H1 (cell line): Measurements from ENCODE around the gene IL3. TPM values are rescaled to one million over a fixed set of nuclear protein-coding genes. Genes with fewer than 3 reads are reported as not detected.

Experiments used
- CTCF ChIA-PET: fragments of 300-600 bp; sonication (Branson Sonifier 250); formaldehyde crosslinking; loops from one replicate; lab custom pipeline; 2021; ENCODE audit not compliant: partially characterized antibody; lab: Charles Lee
- POLR2A ChIA-PET: fragments of 300-600 bp; sonication (Branson Sonifier 250); formaldehyde crosslinking; loops from one replicate; lab custom pipeline; 2021; ENCODE audit warnings: inconsistent platforms; ENCODE audit not compliant: partially characterized antibody; lab: Charles Lee
- DNase-seq, 2 experiments: peaks; one replicate each; pipeline versions ENCODE4 v3.0.0 to v3.0.0-alpha.2; 2010 to 2022; ENCODE audit warnings: low spot score in 2 of 2, low read depth in 1 of 2, mixed read lengths in 1 of 2
- FAIRE-seq: peaks from 2 replicates; lab custom pipeline; 2011; peaks lifted over from hg19 to GRCh38; lab: Jason Lieb, UNC
- H2AFZ ChIP-seq: 2 replicates; pipeline ENCODE4 v1.8.1; 2012; ENCODE audit warnings: low read length, inconsistent platforms
- H2AK5ac ChIP-seq: 2 replicates; pipeline ENCODE4 v1.6.1; 2013; ENCODE audit warnings: low read depth, low read length
- H2BK120ac ChIP-seq: replicated peaks from 2 replicates; pipeline ENCODE3; 2013; ENCODE audit warnings: low read depth, low read length, inconsistent platforms
- H2BK12ac ChIP-seq: 2 replicates; pipeline ENCODE4 v1.6.1; 2013; ENCODE audit warnings: low read depth, low read length
- H2BK15ac ChIP-seq: 2 replicates; pipeline ENCODE4 v1.6.1; 2013; ENCODE audit warnings: low read length
- H2BK20ac ChIP-seq: 2 replicates; pipeline ENCODE4 v1.6.1; 2013; ENCODE audit warnings: low read length
- H2BK5ac ChIP-seq: 2 replicates; pipeline ENCODE4 v1.6.1; 2013; ENCODE audit warnings: low read depth, low read length
- H3K14ac ChIP-seq: 2 replicates; pipeline ENCODE4 v1.6.1; 2013; ENCODE audit warnings: inconsistent platforms; ENCODE audit not compliant: insufficient read length
- H3K18ac ChIP-seq: 2 replicates; pipeline ENCODE4 v1.6.1; 2013; ENCODE audit warnings: low read length; ENCODE audit errors: extremely low read depth
- H3K23ac ChIP-seq: 2 replicates; pipeline ENCODE4 v1.6.1; 2013; ENCODE audit warnings: inconsistent platforms; ENCODE audit not compliant: insufficient read length
- H3K23me2 ChIP-seq: 2 replicates; pipeline ENCODE4 v1.6.1; 2013; ENCODE audit warnings: low read depth, low read length
- H3K27ac ChIP-seq: 2 replicates; pipeline ENCODE4 v1.6.1; 2011; ENCODE audit warnings: low read depth, low read length, inconsistent platforms
- H3K27me3 ChIP-seq, 4 experiments: replicated peaks in 1 of 4; 1 replicate in 1 of 4; 2 replicates in 3 of 4; pipeline versions ENCODE4 v1.6.1 to v1.8.1; 2011 to 2013; ENCODE audit warnings: low read length in 3 of 4, mild to moderate bottlenecking in 3 of 4, inconsistent platforms in 2 of 4, mixed read lengths in 2 of 4, moderate library complexity in 1 of 4; ENCODE audit not compliant: control insufficient read depth in 3 of 4, insufficient read depth in 3 of 4; ENCODE audit errors: extremely low read depth in 1 of 4
- H3K36me3 ChIP-seq, 4 experiments: 2 replicates each; pipeline versions ENCODE4 v1.6.1 to v1.8.1; 2011 to 2013; ENCODE audit warnings: mild to moderate bottlenecking in 4 of 4, low read length in 3 of 4, moderate library complexity in 2 of 4, control low read depth in 1 of 4, inconsistent platforms in 1 of 4; ENCODE audit not compliant: insufficient read depth in 4 of 4, control insufficient read depth in 2 of 4
- H3K4ac ChIP-seq: replicated peaks from 2 replicates; pipeline ENCODE3; 2013; ENCODE audit warnings: low read length, low read depth, mixed read lengths, inconsistent platforms; ENCODE audit not compliant: insufficient read length
- H3K4me1 ChIP-seq, 4 experiments: replicated peaks in 1 of 4; 1 replicate in 1 of 4; 2 replicates in 3 of 4; pipeline versions ENCODE4 v1.6.1 to v1.8.1; 2011 to 2013; ENCODE audit warnings: low read length in 3 of 4, inconsistent platforms in 2 of 4, mixed read lengths in 1 of 4; ENCODE audit not compliant: insufficient read depth in 4 of 4, control insufficient read depth in 3 of 4
- H3K4me2 ChIP-seq, 2 experiments: 2 replicates each; pipeline versions ENCODE4 v1.6.1 to v1.8.1; 2011 to 2013; ENCODE audit warnings: low read depth in 2 of 2, low read length in 2 of 2, control low read depth in 1 of 2, inconsistent platforms in 1 of 2, mild to moderate bottlenecking in 1 of 2; ENCODE audit not compliant: insufficient read depth in 1 of 2
- H3K4me3 ChIP-seq, 4 experiments: fragments of 200-600, 300-600 bp in 1 of 4; sonication (generic), shearing (Covaris generic), sonication (Bioruptor Twin) in 1 of 4; 2 replicates each; pipeline versions ENCODE4 v1.5.1 to v1.8.1; 2011 to 2016; ENCODE audit warnings: low read length in 4 of 4, low read depth in 3 of 4, control low read depth in 2 of 4, inconsistent platforms in 2 of 4, mild to moderate bottlenecking in 2 of 4, mixed read lengths in 1 of 4, moderate library complexity in 1 of 4; ENCODE audit not compliant: insufficient read depth in 2 of 4; ENCODE audit errors: extremely low read depth in 1 of 4
- H3K56ac ChIP-seq: replicated peaks from 2 replicates; pipeline ENCODE3; 2013; ENCODE audit warnings: low read depth, mild to moderate bottlenecking, mixed read lengths, low read length, inconsistent platforms; ENCODE audit not compliant: insufficient read length
- H3K79me1 ChIP-seq: 2 replicates; pipeline ENCODE4 v1.6.1; 2013; ENCODE audit warnings: low read depth, low read length, control low read depth
- H3K79me2 ChIP-seq, 2 experiments: 2 replicates each; pipeline versions ENCODE4 v1.6.1 to v1.8.1; 2012 to 2013; ENCODE audit warnings: low read length in 2 of 2, mild to moderate bottlenecking in 2 of 2, inconsistent platforms in 1 of 2; ENCODE audit not compliant: insufficient read depth in 2 of 2, control insufficient read depth in 1 of 2
- H3K9ac ChIP-seq, 4 experiments: replicated peaks in 1 of 4; 1 replicate in 1 of 4; 2 replicates in 3 of 4; pipeline versions ENCODE4 v1.6.1 to v1.8.1; 2011 to 2013; ENCODE audit warnings: low read depth in 3 of 4, low read length in 3 of 4, control low read depth in 2 of 4, mild to moderate bottlenecking in 2 of 4, moderate library complexity in 2 of 4, inconsistent platforms in 1 of 4; ENCODE audit errors: extremely low read depth in 1 of 4
- H3K9me3 ChIP-seq, 2 experiments: 2 replicates each; pipeline versions ENCODE4 v1.6.1 to v1.8.1; 2012 to 2013; ENCODE audit warnings: mild to moderate bottlenecking in 2 of 2, moderate library complexity in 2 of 2, control low read depth in 1 of 2, inconsistent platforms in 1 of 2, low read depth in 1 of 2, low read length in 1 of 2, mixed read lengths in 1 of 2; ENCODE audit not compliant: insufficient read depth in 2 of 2
- H4K20me1 ChIP-seq, 2 experiments: replicated peaks in 1 of 2; 2 replicates each; pipeline versions ENCODE3 to v1.8.1; 2011 to 2013; ENCODE audit warnings: inconsistent platforms in 2 of 2, low read length in 2 of 2, mild to moderate bottlenecking in 1 of 2; ENCODE audit not compliant: insufficient read depth in 2 of 2, control insufficient read depth in 1 of 2
- H4K5ac ChIP-seq: 2 replicates; pipeline ENCODE4 v1.6.1; 2013; ENCODE audit warnings: low read length, low read depth, mixed read lengths, inconsistent platforms; ENCODE audit not compliant: insufficient read length
- H4K8ac ChIP-seq: 2 replicates; pipeline ENCODE4 v1.8.0; 2013; ENCODE audit warnings: mild to moderate bottlenecking, moderate library complexity, low read length, inconsistent platforms; ENCODE audit not compliant: insufficient read depth; ENCODE audit errors: extremely low read depth
- H4K91ac ChIP-seq: replicated peaks from 2 replicates; pipeline ENCODE3; 2013; ENCODE audit warnings: low read length, mixed read lengths, inconsistent platforms; ENCODE audit not compliant: insufficient read length
- BCL11A ChIP-seq, 2 experiments: IDR thresholded peaks; one replicate each; pipeline ENCODE4 v1.6.1; 2011; ENCODE audit warnings: low read depth in 2 of 2, low read length in 2 of 2, mild to moderate bottlenecking in 2 of 2
- FOSL1 ChIP-seq: IDR thresholded peaks from 2 replicates; pipeline ENCODE4 v1.6.1; 2011; ENCODE audit warnings: mild to moderate bottlenecking, low read depth, low read length, moderate library complexity; ENCODE audit not compliant: insufficient read depth
- RXRA ChIP-seq: IDR thresholded peaks from 2 replicates; pipeline ENCODE4 v1.6.1; 2011; ENCODE audit warnings: low read depth, mild to moderate bottlenecking, low read length, moderate library complexity; ENCODE audit not compliant: insufficient read depth
- SRF ChIP-seq: IDR thresholded peaks from 2 replicates; pipeline ENCODE4 v1.6.1; 2011; ENCODE audit warnings: mild to moderate bottlenecking, low read depth, low read length, moderate library complexity
- YY1 ChIP-seq: IDR thresholded peaks from 2 replicates; pipeline ENCODE4 v1.6.1; 2011; ENCODE audit warnings: low read depth, mild to moderate bottlenecking, low read length
- ZNF274 ChIP-seq: IDR thresholded peaks from 2 replicates; pipeline ENCODE4 v1.7.0; 2012; ENCODE audit warnings: low read length, borderline replicate concordance; ENCODE audit errors: extremely low read depth
- WGBS, 2 experiments: shearing (Covaris generic) in 1 of 2; methylation state at CpG; one replicate each; pipeline versions ENCODE4 v1.1.6 to v1.1.7; 2013 to 2015; ENCODE audit warnings: low lambda C conversion rate in 2 of 2, mixed read lengths in 2 of 2, inconsistent platforms in 1 of 2, low coverage in 1 of 2, missing lambda C conversion rate in 1 of 2; ENCODE audit not compliant: insufficient replicate concordance in 2 of 2, insufficient coverage in 1 of 2, insufficient read length in 1 of 2; ENCODE audit errors: extremely low coverage in 1 of 2, missing lambda C conversion rate in 1 of 2; 5-methylcytosine and 5-hydroxymethylcytosine counted together
- polyA plus RNA-seq, 7 experiments: library from polyadenylated mRNA; depleted of rRNA in 3 of 7; stranded (reverse) in 5 of 7; unstranded in 2 of 7; fragments of >200 nt in 5 of 7; fragments of 200-250 nt in 2 of 7; gene quantifications; 1 replicate in 5 of 7; 2 replicates in 1 of 7; 4 replicates in 1 of 7; pipeline versions ENCODE4 v1.2.1 to v1.2.3, GENCODE V29; 2011 to 2013; ENCODE audit warnings: missing spikeins in 2 of 7, mixed read lengths in 2 of 7
- total RNA-seq: library from RNA; stranded (reverse); fragmentation: NEBNext Ultra II Directional; extraction: Animal tissue kit (Norgen Biotek cat#: 25700); gene quantifications from 2 replicates; pipeline ENCODE4 v1.2.1, GENCODE V29; 2021
- TF ChIP-seq, protein P1 (sequence below): IDR thresholded peaks from 2 replicates; pipeline ENCODE4 v1.6.1; 2012; ENCODE audit warnings: inconsistent platforms

The IL3 gene
- total and polyA plus RNA-seq, 2 of the 8 experiments (the other 6 are each of a cell fraction or from before 2014, with no cell fraction given), result not detected

DNA sequence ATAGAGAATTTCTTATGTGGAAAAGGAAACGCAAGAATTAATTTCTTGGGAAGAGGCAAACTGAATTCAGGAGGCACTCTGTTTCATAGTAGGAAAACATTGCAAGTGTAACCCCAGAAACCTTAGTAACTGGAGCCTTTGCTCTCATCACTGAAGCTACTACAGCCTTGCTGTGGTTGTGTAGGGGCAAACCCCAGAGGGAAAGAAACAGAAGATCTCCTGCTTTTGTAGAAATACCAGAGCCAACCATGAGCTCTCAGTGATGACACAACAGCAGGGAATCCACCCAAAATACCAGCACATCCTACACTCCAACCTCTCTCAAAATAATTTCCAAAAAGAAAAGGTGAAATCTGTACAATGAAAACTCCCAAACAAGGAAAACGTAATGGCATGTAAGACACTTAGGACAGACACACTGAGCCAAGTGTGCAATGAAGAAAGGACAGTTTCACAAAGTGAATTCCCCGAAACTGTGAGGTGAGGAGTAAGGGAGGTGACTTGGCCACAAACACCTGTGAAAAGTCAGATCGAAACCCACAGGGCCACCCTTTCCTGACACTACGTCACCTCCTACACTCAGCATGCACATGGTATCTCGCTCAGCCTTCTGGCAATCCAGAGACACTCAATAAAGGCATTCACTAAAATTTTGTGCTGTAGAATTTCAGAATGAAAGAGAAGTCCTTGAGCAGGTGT is 40.4 kb upstream of the IL3 start:
- Histone ChIP-seq H2BK5ac (no peak overlapping the region), H3K56ac (no peak overlapping the region), H3K18ac (no peak overlapping the region), H3K4me1 (no peaks in the 10 kb centered on the region), H3K27ac (no peak overlapping the region), H2AK5ac (no peak overlapping the region), H4K5ac (no peak overlapping the region), H2BK120ac (no peak overlapping the region), H3K23me2 (peaks cover 2% of the 10 kb centered on the region; the same call in 1 of the 2 replicates), H3K4me3 (no peak overlapping the region), H3K36me3 (no peaks in the 10 kb centered on the region), H3K9me3 (no peaks in the 10 kb centered on the region), H3K23ac (no peak overlapping the region), H4K91ac (no peak overlapping the region)
- POLR2A ChIA-PET, result no interaction called here
- FAIRE-seq (no peak), DNase-seq (no peak)
- CTCF ChIA-PET, result interaction anchor here (0.9 to 1.5 kb wide), 3 partner anchors 43 to 481 kb away, joined by 3 to 4 read pairs (median 3); no protein-coding TSS in a partner anchor
- TF ChIP-seq, protein P1, sequence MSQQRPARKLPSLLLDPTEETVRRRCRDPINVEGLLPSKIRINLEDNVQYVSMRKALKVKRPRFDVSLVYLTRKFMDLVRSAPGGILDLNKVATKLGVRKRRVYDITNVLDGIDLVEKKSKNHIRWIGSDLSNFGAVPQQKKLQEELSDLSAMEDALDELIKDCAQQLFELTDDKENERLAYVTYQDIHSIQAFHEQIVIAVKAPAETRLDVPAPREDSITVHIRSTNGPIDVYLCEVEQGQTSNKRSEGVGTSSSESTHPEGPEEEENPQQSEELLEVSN, result no peak
- no peak for TF ChIP-seq YY1
- TF ChIP-seq BCL11A (IDR thresholded peaks at IDR 0.05; ENCODE audit: low read depth in 2 of 2, low read length in 2 of 2), result no peak
- TF ChIP-seq FOSL1, result no peak
- no peak for TF ChIP-seq SRF
- no peak for TF ChIP-seq RXRA
- no peak for TF ChIP-seq ZNF274
- TF ChIP-seq, all 59 proteins: peak for 0
- no peak overlapping the region for H2BK12ac ChIP-seq
- no peak overlapping the region for H3K9ac ChIP-seq
- no peak overlapping the region for H2BK15ac ChIP-seq
- H3K27me3 ChIP-seq, result no peaks in the 10 kb centered on the region
- no peak overlapping the region for H3K14ac ChIP-seq
- 75% methylated on average over 6 of the region's 6 CpGs; no CpG with 5 or more reads in 1 of the 2 experiments for WGBS, 2 experiments
- no peaks in the 10 kb centered on the region for H3K79me2 ChIP-seq
- no peak overlapping the region for H2AFZ ChIP-seq
- no peak overlapping the region for H2BK20ac ChIP-seq
- no peak overlapping the region for H4K8ac ChIP-seq
- H4K20me1 ChIP-seq, result no peaks in the 10 kb centered on the region
- no peak overlapping the region for H3K4me2 ChIP-seq
- no peak overlapping the region for H3K4ac ChIP-seq
- H3K79me1 ChIP-seq, result no peaks in the 10 kb centered on the region
